Naive thymus-derived CD8-positive, alpha-beta T cell (primary cell): ENCODE measurements around the gene GPATCH4. TPM values are rescaled to one million over a fixed set of nuclear protein-coding genes. Genes with fewer than 3 reads are reported as not detected.
A peak's percentile ranks its signal among the peaks of the same experiment; 100 is the strongest.

ENCODE experiments used
- ATAC-seq, 2 donors: fragments of 150-1000 bp; cut with Tn5 transposase in 1 of 2; sonication (Bioruptor Pico), chemical (Tn5 transposase) in 1 of 2; 1 replicate in 1 of 2; 2 replicates in 1 of 2; pipeline ENCODE4 v1.10.0; 2021; ENCODE audit warnings: mild to moderate bottlenecking in 2 of 2, moderate library complexity in 2 of 2
- POLR2A ChIA-PET: fragments of 350-600 bp; sonication (Branson Sonifier 250); formaldehyde crosslinking; loops from one replicate; lab custom pipeline; 2021; ENCODE audit warnings: antibody characterized with exemption; lab: Charles Lee
- DNase-seq, 10 donors: peaks; one replicate each; pipeline versions ENCODE4 v3.0.0 to v3.0.0-alpha.2; 2020 to 2022
- H3K27ac Mint-ChIP-seq, 10 donors: one replicate each; pipeline ENCODE4 v1.8.0; 2020 to 2022; ENCODE audit warnings: mild to moderate bottlenecking in 10 of 10, mixed read lengths in 10 of 10, moderate library complexity in 4 of 10, inconsistent platforms in 1 of 10
- H3K27me3 Mint-ChIP-seq, 5 donors: one replicate each; pipeline ENCODE4 v1.8.0; 2021 to 2022; ENCODE audit warnings: mixed read lengths in 5 of 5
- H3K36me3 Mint-ChIP-seq, 3 donors: one replicate each; pipeline ENCODE4 v1.8.0; 2020 to 2022; ENCODE audit warnings: mixed read lengths in 3 of 3, mild to moderate bottlenecking in 2 of 3, inconsistent platforms in 1 of 3
- H3K4me1 Mint-ChIP-seq, 4 donors: one replicate each; pipeline ENCODE4 v1.8.0; 2021 to 2022; ENCODE audit warnings: mixed read lengths in 4 of 4
- H3K4me3 Mint-ChIP-seq, 10 donors: one replicate each; pipeline ENCODE4 v1.8.0; 2020 to 2022; ENCODE audit warnings: mild to moderate bottlenecking in 10 of 10, mixed read lengths in 10 of 10, moderate library complexity in 6 of 10, inconsistent platforms in 1 of 10
- H3K9me3 Mint-ChIP-seq, 9 donors: one replicate each; pipeline ENCODE4 v1.8.0; 2020 to 2022; ENCODE audit warnings: mixed read lengths in 9 of 9, mild to moderate bottlenecking in 3 of 9, inconsistent platforms in 1 of 9, moderate library complexity in 1 of 9
- polyA plus RNA-seq, 3 donors: library from polyadenylated mRNA; unstranded; fragments of 300-500 nt; fragmentation: Illumina TruSeq; gene quantifications; one replicate each; pipeline ENCODE4 v1.2.3, GENCODE V29; 2021
- total RNA-seq, 8 experiments: library from RNA in 2 of 8; stranded (reverse) in 2 of 8; gene quantifications; one replicate each; pipeline ENCODE4 v1.2.3 and lab custom pipeline; 2021 to 2026

Gene GPATCH4
- total and polyA plus RNA-seq, 5 experiments from 2014 or later = 27.3 to 70.4 (median 44.2) TPM

GRCh38 chr1:156584813-156585212 is 16.5 kb downstream of the GPATCH4 start:
- ATAC-seq (no peak), DNase-seq (no peak)
- POLR2A ChIA-PET = interaction anchor here (0.6 to 1.6 kb wide), 3 partner anchors 23 to 151 kb away, joined by 4 to 7 read pairs (median 4); partner anchors contain the start of gene MEF2D
- Mint-ChIP-seq H3K9me3 (no peaks in the 10 kb centered on the region), H3K4me3 (no peak overlapping the region), H3K27me3 (no peaks in the 10 kb centered on the region), H3K27ac (peak overlapping the region in 3 of 10 donors; percentile 58 to 97 (median 67)), H3K36me3 (peaks cover 0 to 10% (median 8%) of the 10 kb centered on the region in 3 donors), H3K4me1 (peaks cover 23 to 53% (median 42%) of the 10 kb centered on the region in 4 donors)

GRCh38 chr1:156583821-156584622 is 17.3 kb downstream of the GPATCH4 start:
- ATAC-seq = no peak
- POLR2A ChIA-PET = interaction anchor here (0.7 to 6.2 kb wide), 4 partner anchors 24 to 117 kb away, joined by 4 to 163 read pairs (median 12); partner anchors contain the start of gene MEF2D
- Mint-ChIP-seq H3K27me3 (no peaks in the 10 kb centered on the region), H3K9me3 (no peaks in the 10 kb centered on the region), H3K4me1 (peaks cover 23 to 53% (median 42%) of the 10 kb centered on the region in 4 donors), H3K4me3 (peak overlapping the region; percentile 72 to 99 (median 96)), H3K36me3 (peaks cover 0 to 10% (median 8%) of the 10 kb centered on the region in 3 donors), H3K27ac (peak overlapping the region; percentile 88 to 100 (median 96))
- peak; percentile 54 to 87 (median 70) for DNase-seq

- peak overlapping the region; percentile 91 to 100 (median 98) for H3K27ac Mint-ChIP-seq
- no peaks in the 10 kb centered on the region for H3K27me3 Mint-ChIP-seq
- peak overlapping the region; percentile 95 to 99 (median 97) for H3K4me3 Mint-ChIP-seq
- DNase-seq (peak in 5 of 10 donors; percentile 7 to 44 (median 29)), ATAC-seq (peak; percentile 37 to 49)
- no peaks in the 10 kb centered on the region for H3K9me3 Mint-ChIP-seq
- H3K36me3 Mint-ChIP-seq = peaks cover 0 to 10% (median 8%) of the 10 kb centered on the region in 3 donors
- POLR2A ChIA-PET = interaction anchor here (0.5 to 6.2 kb wide), 15 partner anchors 10 to 158 kb away, joined by 3 to 163 read pairs (median 6); partner anchors contain the start of genes GPATCH4, IQGAP3, MEF2D and METTL25B
- peaks cover 25 to 58% (median 42%) of the 10 kb centered on the region in 4 donors for H3K4me1 Mint-ChIP-seq
Observed at GRCh38 chr1:156582388-156583017, 18.8 kb downstream of the GPATCH4 start.

GRCh38 chr1:156581661-156582387 is 19.5 kb downstream of the GPATCH4 start:
- Mint-ChIP-seq H3K9me3 (no peaks in the 10 kb centered on the region), H3K4me3 (peak overlapping the region; percentile 95 to 99 (median 97)), H3K27ac (peak overlapping the region; percentile 91 to 100 (median 98)), H3K27me3 (no peaks in the 10 kb centered on the region), H3K36me3 (peaks cover 0 to 10% (median 8%) of the 10 kb centered on the region in 3 donors), H3K4me1 (peaks cover 24 to 58% (median 42%) of the 10 kb centered on the region in 4 donors)
- DNase-seq = peak; percentile 51 to 81 (median 64)
- ATAC-seq = peak; percentile 90 to 93
- POLR2A ChIA-PET = interaction anchor here (0.5 to 6.2 kb wide), 18 partner anchors 10 to 159 kb away, joined by 3 to 163 read pairs (median 3); partner anchors contain the start of genes GPATCH4, IQGAP3, MEF2D and METTL25B

GRCh38 chr1:156579472-156579871 is 21.8 kb downstream of the GPATCH4 start, which contains the start of gene TTC24:
TTC24 (plus strand) TSS chr1:156579723; CDS start chr1:156581365, 1,642 bp downstream.
- H3K27ac Mint-ChIP-seq = peak within 1 kb of the TSS in 7 of 10 donors; percentile 2 to 99 (median 60)
- H3K4me1 Mint-ChIP-seq = peaks cover 20 to 44% (median 34%) of the 10 kb centered on the region in 4 donors
- no peaks in the 10 kb centered on the region for H3K9me3 Mint-ChIP-seq
- H3K4me3 Mint-ChIP-seq = peak within 1 kb of the TSS in 2 of 10 donors; percentile 20 to 32
- DNase-seq (no peak), ATAC-seq (no peak)
- H3K36me3 Mint-ChIP-seq = peaks cover 0 to 3% (median 0%) of the 10 kb centered on the region in 3 donors
- POLR2A ChIA-PET = interaction anchor here (0.6 to 6.2 kb wide), 6 partner anchors 12 to 379 kb away, joined by 3 to 163 read pairs (median 4); partner anchors contain the start of genes MEF2D and NAXE
- H3K27me3 Mint-ChIP-seq = peaks cover 0 to 4% (median 0%) of the 10 kb centered on the region in 5 donors

GRCh38 chr1:156578055-156578454 is 23.2 kb downstream of the GPATCH4 start:
- Mint-ChIP-seq H3K4me3 (no peak overlapping the region), H3K9me3 (no peaks in the 10 kb centered on the region), H3K27ac (peak overlapping the region in 3 of 10 donors; percentile 20 to 81 (median 58)), H3K4me1 (peaks cover 20 to 32% (median 23%) of the 10 kb centered on the region in 4 donors), H3K36me3 (peaks cover 0 to 3% (median 0%) of the 10 kb centered on the region in 3 donors), H3K27me3 (peaks cover 1 to 7% (median 5%) of the 10 kb centered on the region in 5 donors)
- no peak for ATAC-seq
- no peak for DNase-seq
- POLR2A ChIA-PET = interaction anchor here (0.6 to 6.2 kb wide), 4 partner anchors 13 to 76 kb away, joined by 3 to 163 read pairs (median 4); partner anchors contain the start of gene MEF2D

- Mint-ChIP-seq H3K27me3 (peaks cover 5 to 12% (median 10%) of the 10 kb centered on the region in 5 donors), H3K4me1 (peaks cover 20 to 32% (median 23%) of the 10 kb centered on the region in 4 donors), H3K9me3 (no peaks in the 10 kb centered on the region), H3K36me3 (peaks cover 0 to 3% (median 0%) of the 10 kb centered on the region in 3 donors), H3K4me3 (no peak overlapping the region), H3K27ac (peak overlapping the region in 1 of 10 donors; percentile 58)
- ATAC-seq (no peak), DNase-seq (no peak)
- POLR2A ChIA-PET = interaction anchor here (0.6 kb wide), 1 partner anchor 149 kb away, joined by 4 read pairs; no protein-coding TSS in a partner anchor
Observed at GRCh38 chr1:156577550-156577949, 23.7 kb downstream of the GPATCH4 start.

- Mint-ChIP-seq H3K27ac (peak overlapping the region in 1 of 10 donors; percentile 25), H3K36me3 (no peaks in the 10 kb centered on the region), H3K9me3 (no peaks in the 10 kb centered on the region), H3K27me3 (peaks cover 16 to 37% (median 28%) of the 10 kb centered on the region in 5 donors), H3K4me3 (no peak overlapping the region), H3K4me1 (peaks cover 14 to 21% (median 19%) of the 10 kb centered on the region in 4 donors)
- POLR2A ChIA-PET = interaction anchor here (0.7 to 1.3 kb wide), 3 partner anchors 23 to 114 kb away, joined by 5 read pairs; no protein-coding TSS in a partner anchor
- no peak for DNase-seq
- no peak for ATAC-seq
Observed at GRCh38 chr1:156574039-156574633, 27.1 kb downstream of the GPATCH4 start.

GRCh38 chr1:156572663-156573018 is 28.6 kb downstream of the GPATCH4 start:
- Mint-ChIP-seq H3K9me3 (no peaks in the 10 kb centered on the region), H3K4me3 (peak overlapping the region; percentile 72 to 92 (median 88)), H3K4me1 (peaks cover 12 to 20% (median 17%) of the 10 kb centered on the region in 4 donors), H3K27ac (peak overlapping the region in 6 of 10 donors; percentile 38 to 93 (median 76)), H3K36me3 (no peaks in the 10 kb centered on the region), H3K27me3 (peaks cover 16 to 37% (median 28%) of the 10 kb centered on the region in 5 donors)
- no peak for ATAC-seq
- DNase-seq = no peak
- POLR2A ChIA-PET = interaction anchor here (1.0 to 2.5 kb wide), 3 partner anchors 10 to 71 kb away, joined by 3 to 12 read pairs (median 9); no protein-coding TSS in a partner anchor

GRCh38 chr1:156571919-156572662 is 29.2 kb downstream of the GPATCH4 start, which contains the start of gene IQGAP3:
IQGAP3 (minus strand) TSS chr1:156572565; CDS start chr1:156572529, 36 bp downstream.
- H3K9me3 Mint-ChIP-seq = no peaks in the 10 kb centered on the region
- H3K4me3 Mint-ChIP-seq = peak within 1 kb of the TSS; percentile 72 to 92 (median 88)
- peak within 1 kb of the TSS in 8 of 10 donors; percentile 38 to 93 (median 76) for H3K27ac Mint-ChIP-seq
- H3K27me3 Mint-ChIP-seq = peaks cover 16 to 37% (median 28%) of the 10 kb centered on the region in 5 donors
- H3K36me3 Mint-ChIP-seq = no peaks in the 10 kb centered on the region
- ATAC-seq = peak; percentile 94 to 99
- peaks cover 12 to 20% (median 17%) of the 10 kb centered on the region in 4 donors for H3K4me1 Mint-ChIP-seq
- POLR2A ChIA-PET = interaction anchor here (1.0 to 2.5 kb wide), 5 partner anchors 10 to 91 kb away, joined by 3 to 12 read pairs (median 4); no protein-coding TSS in a partner anchor
- DNase-seq = peak; percentile 55 to 90 (median 68)
